Stimulated activated CD8-positive, alpha-beta memory T cell treated with anti-CD3 and anti-CD28 coated beads, Interleukin-4, amount 100 ng/mL, for 48 hours (primary cell): ENCODE data around the gene P2RY6.

Experiments
- DNase-seq: peaks from one replicate; pipeline ENCODE4 v3.0.0-alpha.2; 2020

The P2RY6 gene

GRCh38 chr11:73340164-73340563 lies 68.0 kb downstream of the P2RY6 start:
- no peak for DNase-seq

GRCh38 chr11:73342633-73343032 lies 70.5 kb downstream of the P2RY6 start:
- no peak for DNase-seq

GRCh38 chr11:73343076-73343873 lies 71.1 kb downstream of the P2RY6 start:
- no peak for DNase-seq

- DNase-seq: no peak
These were observed 72.1 kb downstream of the P2RY6 start for GRCh38 chr11:73344191-73344607.

- DNase-seq: no peak
These were observed 73.5 kb downstream of the P2RY6 start for GRCh38 chr11:73345481-73346160.

GRCh38 chr11:73346186-73346935 lies 74.2 kb downstream of the P2RY6 start:
- no peak for DNase-seq

GRCh38 chr11:73347067-73347466 lies 74.9 kb downstream of the P2RY6 start:
- DNase-seq: no peak
